D721Med (cell line): ENCODE measurements around the gene CMTR1.
"Not testable (repeated sequence)": the region's sequence is repeated elsewhere in the genome, so short reads cannot be mapped to it uniquely, and the experiment has no call there.

Experiments used
- DNase-seq: peaks from one replicate; pipeline ENCODE4 v3.0.0; 2011; ENCODE audit warnings: low spot score; ENCODE audit not compliant: insufficient read length
- FAIRE-seq: peaks from 2 replicates; lab custom pipeline; 2011; peaks lifted over from hg19 to GRCh38; lab: Jason Lieb, UNC
- TF ChIP-seq, protein P1 (sequence below): IDR thresholded peaks from 2 replicates; pipeline ENCODE4 v1.5.1; 2012; ENCODE audit warnings: mild to moderate bottlenecking, control low read depth; ENCODE audit not compliant: insufficient read depth; ENCODE audit errors: missing control alignments

CMTR1 gene

DNA sequence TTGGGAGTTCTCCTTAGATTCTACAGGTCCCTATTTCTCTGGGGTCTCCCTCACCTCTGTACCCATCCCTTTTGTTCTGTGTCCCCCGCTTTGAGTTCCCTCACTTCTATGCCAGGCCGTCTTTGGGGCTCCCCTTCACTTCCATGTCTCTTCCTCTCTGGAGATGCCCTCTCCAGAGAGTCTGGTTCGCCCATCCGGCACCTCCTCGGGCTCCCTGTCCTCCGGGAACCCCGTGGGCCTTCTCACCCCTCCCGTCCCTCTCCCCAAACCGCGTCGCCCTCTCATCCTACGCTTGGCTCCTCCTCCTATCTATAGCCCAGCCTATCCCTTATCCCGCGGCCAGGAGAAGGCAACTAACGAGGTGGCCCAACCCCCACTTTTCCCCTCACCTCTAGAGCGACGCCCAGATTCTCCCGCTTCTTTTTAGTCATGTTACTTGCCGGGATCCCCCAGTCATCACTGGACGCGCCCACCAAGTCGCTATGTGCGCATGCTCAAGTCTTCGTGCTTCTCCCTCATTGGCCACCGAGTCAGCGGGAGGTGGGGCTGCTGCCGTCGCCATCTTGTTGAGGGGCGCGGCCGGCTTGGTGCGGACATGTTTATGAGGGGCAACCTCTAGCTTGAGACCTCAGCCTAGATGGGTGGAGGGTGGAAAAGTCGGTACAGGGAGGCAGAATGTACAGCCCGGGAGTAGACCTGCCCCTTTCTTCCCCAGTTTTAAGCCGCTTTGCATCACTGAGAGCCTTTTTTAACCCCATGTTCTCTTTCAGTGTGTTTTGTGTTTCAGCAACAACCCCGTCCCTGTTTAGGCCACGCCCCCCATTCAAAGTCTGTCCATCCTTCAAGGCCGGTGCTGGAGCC, 66.6 kb downstream of the CMTR1 start, which contains the start of gene CCDC167:
TSS of gene CCDC167 (minus strand) at position 461 of the 861 bp plus-strand sequence. CDS start at position 431, 30 bp downstream.
- TF ChIP-seq, protein P1, sequence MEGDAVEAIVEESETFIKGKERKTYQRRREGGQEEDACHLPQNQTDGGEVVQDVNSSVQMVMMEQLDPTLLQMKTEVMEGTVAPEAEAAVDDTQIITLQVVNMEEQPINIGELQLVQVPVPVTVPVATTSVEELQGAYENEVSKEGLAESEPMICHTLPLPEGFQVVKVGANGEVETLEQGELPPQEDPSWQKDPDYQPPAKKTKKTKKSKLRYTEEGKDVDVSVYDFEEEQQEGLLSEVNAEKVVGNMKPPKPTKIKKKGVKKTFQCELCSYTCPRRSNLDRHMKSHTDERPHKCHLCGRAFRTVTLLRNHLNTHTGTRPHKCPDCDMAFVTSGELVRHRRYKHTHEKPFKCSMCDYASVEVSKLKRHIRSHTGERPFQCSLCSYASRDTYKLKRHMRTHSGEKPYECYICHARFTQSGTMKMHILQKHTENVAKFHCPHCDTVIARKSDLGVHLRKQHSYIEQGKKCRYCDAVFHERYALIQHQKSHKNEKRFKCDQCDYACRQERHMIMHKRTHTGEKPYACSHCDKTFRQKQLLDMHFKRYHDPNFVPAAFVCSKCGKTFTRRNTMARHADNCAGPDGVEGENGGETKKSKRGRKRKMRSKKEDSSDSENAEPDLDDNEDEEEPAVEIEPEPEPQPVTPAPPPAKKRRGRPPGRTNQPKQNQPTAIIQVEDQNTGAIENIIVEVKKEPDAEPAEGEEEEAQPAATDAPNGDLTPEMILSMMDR: no peak
- FAIRE-seq: no peak
- DNase-seq: peak; percentile 74

DNA sequence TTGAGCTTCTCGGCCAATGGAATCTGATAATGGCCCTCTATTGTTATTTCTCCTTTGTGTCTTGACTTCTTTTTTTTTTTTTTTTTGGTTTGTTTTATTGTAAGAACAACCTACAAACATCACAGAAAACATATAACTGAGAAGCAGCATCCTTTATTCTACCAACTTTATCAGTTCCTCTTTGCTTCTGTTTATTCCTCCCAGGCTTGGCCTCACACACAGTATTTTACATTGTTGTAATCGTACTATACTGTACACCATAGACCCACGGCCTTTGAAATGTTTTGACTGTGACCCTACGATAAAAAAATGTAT, 67.2 kb downstream of the CMTR1 start:
- TF ChIP-seq, protein P1: no peak
- DNase-seq (no peak), FAIRE-seq (no peak)

DNA sequence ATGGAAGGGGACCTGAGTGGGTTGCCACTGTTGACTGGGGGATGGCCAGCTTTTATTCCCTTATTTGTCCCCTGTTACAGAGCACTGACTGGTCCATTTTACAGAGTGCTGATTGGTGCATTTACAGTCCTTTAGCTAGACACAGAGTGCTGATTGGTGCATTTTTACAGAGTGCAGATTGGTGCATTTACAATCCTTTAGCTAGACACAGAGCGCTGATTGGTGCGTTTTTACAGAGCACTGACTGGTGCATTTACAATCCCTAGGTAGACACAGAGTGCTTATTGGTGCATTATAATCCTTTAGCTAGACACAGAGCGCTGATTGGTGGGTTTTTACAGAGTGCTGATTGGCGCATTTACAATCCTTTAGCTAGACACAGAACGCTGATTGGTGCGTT, 67.9 kb downstream of the CMTR1 start:
- FAIRE-seq, DNase-seq: not testable (repeated sequence)

DNA sequence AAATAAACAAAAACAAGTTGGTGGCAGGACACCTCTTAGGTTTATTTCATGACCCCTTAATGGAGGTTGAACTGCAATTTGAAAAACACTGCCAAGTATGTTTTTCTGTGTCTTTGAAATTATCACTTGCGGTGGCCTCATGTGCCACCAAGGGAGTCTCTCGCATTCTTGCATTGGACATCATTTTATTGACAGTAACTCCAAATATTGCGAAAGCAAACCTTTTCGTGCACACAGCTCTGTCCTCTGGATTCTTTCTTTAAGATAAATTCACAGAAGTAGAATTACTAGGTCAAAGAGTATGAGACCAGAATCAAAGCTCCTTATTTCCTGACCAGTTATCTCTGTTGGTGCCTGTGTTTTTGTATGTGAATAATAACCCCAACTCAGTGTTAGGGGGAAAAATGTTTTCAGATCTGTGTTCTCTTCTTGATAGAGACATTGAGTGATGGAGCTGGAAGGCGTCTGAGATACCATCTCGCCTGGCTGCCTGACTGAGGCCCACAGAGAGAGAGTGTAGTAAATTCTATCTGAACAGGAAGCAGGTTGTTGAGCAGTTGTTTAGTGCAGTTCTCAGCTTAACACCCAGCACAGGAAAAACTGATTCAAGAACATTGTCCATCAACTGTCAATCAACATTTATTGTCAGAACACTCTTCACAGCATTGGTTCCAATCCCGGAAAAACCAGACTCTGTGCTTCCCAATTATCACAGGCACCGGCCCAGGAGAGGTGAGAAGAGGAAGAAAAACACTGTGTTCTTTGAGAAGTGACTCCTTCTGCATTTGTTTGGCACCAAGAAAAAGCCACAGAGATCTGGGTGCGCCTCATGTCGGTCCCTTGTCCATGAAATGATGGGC, 68.8 kb downstream of the CMTR1 start:
- FAIRE-seq (no peak), DNase-seq (no peak)
- TF ChIP-seq, protein P1: no peak

DNA sequence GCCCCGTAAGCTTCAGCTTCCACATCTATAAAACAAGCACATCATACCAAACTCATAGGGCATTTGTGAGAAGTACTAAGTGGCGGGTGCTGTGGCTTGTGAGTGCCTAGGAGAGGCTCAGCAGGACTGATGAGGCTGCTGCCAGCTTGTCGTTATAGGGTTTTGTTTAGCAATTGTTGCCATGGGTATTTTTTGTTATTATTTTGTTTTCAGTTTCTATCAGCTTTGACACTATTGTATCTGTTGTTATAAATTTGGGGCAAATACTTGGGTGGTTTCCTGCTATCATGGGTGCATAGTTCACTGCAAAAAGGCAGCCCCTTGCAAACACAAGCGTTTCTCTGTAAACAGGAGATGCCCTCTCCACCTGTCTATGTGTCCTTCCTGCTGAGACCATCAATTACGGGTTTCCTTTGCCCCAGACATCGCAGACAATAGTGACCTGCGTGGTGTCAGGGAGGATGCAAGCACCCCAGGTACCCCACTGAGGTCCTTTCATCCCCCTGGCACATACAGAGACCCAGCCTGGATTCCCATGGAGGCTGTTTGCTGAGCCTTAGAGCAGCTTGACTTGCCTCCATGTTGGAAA, 69.8 kb downstream of the CMTR1 start:
- FAIRE-seq (no peak), DNase-seq (no peak)
- TF ChIP-seq, protein P1: no peak

DNA sequence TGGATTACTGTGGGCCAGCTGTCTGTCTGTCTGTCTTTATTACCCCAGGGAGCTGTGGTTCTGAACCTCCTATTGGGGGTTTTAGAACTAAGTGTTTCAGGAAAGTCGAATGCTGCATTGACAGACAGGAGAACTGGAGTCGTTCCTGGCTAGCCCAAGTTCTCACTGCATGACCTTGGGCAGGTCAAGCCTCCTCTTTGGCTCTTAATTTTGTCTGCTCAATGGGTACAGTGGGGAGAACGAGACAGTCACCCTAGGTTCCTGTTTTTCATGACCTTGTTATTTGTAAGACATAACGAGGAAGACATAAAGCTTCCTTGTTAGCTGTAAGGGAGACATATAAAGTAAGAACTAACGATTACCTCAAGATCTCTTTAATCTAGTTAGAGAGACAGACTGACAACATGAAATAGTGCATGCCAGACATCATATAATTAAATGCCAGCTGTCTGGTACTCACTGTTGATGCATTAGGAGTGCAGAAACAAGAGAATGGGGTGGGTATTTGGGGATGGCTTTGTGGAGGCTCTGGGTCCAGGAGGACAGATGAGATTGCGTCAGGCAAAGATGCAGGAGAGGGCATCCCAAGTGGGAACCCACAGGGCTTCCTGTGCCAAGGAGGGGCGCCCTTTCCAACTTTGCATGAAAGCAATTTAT, 70.4 kb downstream of the CMTR1 start:
- FAIRE-seq (no peak), DNase-seq (no peak)
- TF ChIP-seq, protein P1: no peak

DNA sequence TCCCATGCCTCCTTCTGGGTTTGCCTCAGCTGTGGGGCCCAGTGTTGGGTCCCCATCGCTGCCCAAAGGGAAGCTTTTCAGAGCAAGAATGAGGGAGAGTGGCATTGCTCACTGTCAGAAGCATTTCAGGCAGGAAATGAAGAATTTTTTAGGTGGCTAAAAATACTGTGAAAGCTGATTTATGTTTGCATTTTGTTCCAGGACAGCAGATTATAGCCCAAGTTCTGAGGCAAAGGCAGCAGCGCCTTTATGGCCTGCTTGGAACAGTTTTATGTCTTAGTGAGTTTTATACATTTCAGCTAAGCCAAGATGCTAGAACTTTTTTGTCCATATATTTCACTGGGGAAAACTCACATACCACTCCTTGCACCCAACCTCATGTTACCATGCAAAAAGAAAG, 71.0 kb downstream of the CMTR1 start:
- DNase-seq (no peak), FAIRE-seq (no peak)
- TF ChIP-seq, protein P1: no peak
